H9 (cell line): ENCODE measurements around the gene FRMD1. TPM values are rescaled to one million over a fixed set of nuclear protein-coding genes. Genes with fewer than 3 reads are reported as not detected.

Experiments used
- DNase-seq: peaks from one replicate; pipeline ENCODE4 v3.0.0-alpha.2; 2017
- H2AFZ ChIP-seq: one replicate; pipeline ENCODE4 v1.6.1; 2013; ENCODE audit warnings: mild to moderate bottlenecking, low read length, control low read depth, moderate library complexity
- H2AK5ac ChIP-seq: 2 replicates; pipeline ENCODE4 v1.6.1; 2013; ENCODE audit warnings: low read length, control low read depth, mixed read lengths; ENCODE audit not compliant: insufficient read length
- H2BK120ac ChIP-seq: one replicate; pipeline ENCODE4 v1.6.1; 2013; ENCODE audit warnings: low read depth, mild to moderate bottlenecking, low read length, control low read depth, inconsistent platforms; ENCODE audit not compliant: poor library complexity, severe bottlenecking
- H2BK12ac ChIP-seq: 2 replicates; pipeline ENCODE4 v1.6.1; 2013; ENCODE audit warnings: low read length, control low read depth, mixed read lengths, low read depth; ENCODE audit not compliant: insufficient read length
- H2BK15ac ChIP-seq: 2 replicates; pipeline ENCODE4 v1.6.1; 2013; ENCODE audit warnings: low read depth, low read length, control low read depth
- H2BK20ac ChIP-seq: one replicate; pipeline ENCODE4 v1.6.1; 2013; ENCODE audit warnings: low read depth, mild to moderate bottlenecking, low read length, control low read depth, inconsistent platforms; ENCODE audit not compliant: poor library complexity, severe bottlenecking
- H2BK5ac ChIP-seq: 2 replicates; pipeline ENCODE4 v1.6.1; 2013; ENCODE audit warnings: low read length, control low read depth, mixed read lengths; ENCODE audit not compliant: insufficient read length
- H3K14ac ChIP-seq: 2 replicates; pipeline ENCODE4 v1.6.1; 2013; ENCODE audit warnings: low read length, control low read depth; ENCODE audit not compliant: insufficient read depth
- H3K18ac ChIP-seq: 2 replicates; pipeline ENCODE4 v1.6.1; 2013; ENCODE audit warnings: low read depth, mild to moderate bottlenecking, mixed read lengths, low read length, control low read depth; ENCODE audit not compliant: insufficient read length
- H3K23ac ChIP-seq: 2 replicates; pipeline ENCODE4 v1.6.1; 2013; ENCODE audit warnings: low read length, control low read depth, mixed read lengths, low read depth; ENCODE audit not compliant: insufficient read length
- H3K23me2 ChIP-seq: 2 replicates; pipeline ENCODE4 v1.6.1; 2013; ENCODE audit warnings: low read depth, mild to moderate bottlenecking, mixed read lengths, low read length, control low read depth; ENCODE audit not compliant: insufficient read length, poor library complexity, severe bottlenecking
- H3K27ac ChIP-seq: 2 replicates; pipeline ENCODE4 v1.5.1; 2013; ENCODE audit warnings: low read length, control low read depth, mixed read lengths, low read depth; ENCODE audit not compliant: insufficient read length
- H3K27me3 ChIP-seq: 2 replicates; pipeline ENCODE4 v1.6.1; 2013; ENCODE audit warnings: low read length, control low read depth, inconsistent platforms; ENCODE audit not compliant: insufficient read depth
- H3K4ac ChIP-seq: 2 replicates; pipeline ENCODE4 v1.6.1; 2013; ENCODE audit warnings: low read depth, mild to moderate bottlenecking, control low read depth, inconsistent platforms, low read length, moderate library complexity
- H3K4me1 ChIP-seq: 2 replicates; pipeline ENCODE4 v1.6.1; 2013; ENCODE audit warnings: low read length, control low read depth, inconsistent platforms; ENCODE audit not compliant: insufficient read depth
- H3K4me2 ChIP-seq: 2 replicates; pipeline ENCODE4 v1.6.1; 2013; ENCODE audit warnings: low read length, control low read depth, mixed read lengths; ENCODE audit not compliant: insufficient read length, insufficient read depth
- H3K56ac ChIP-seq: 2 replicates; pipeline ENCODE4 v1.6.1; 2013; ENCODE audit warnings: low read depth, mild to moderate bottlenecking, mixed read lengths, low read length, control low read depth; ENCODE audit not compliant: insufficient read length
- H3K79me1 ChIP-seq: 2 replicates; pipeline ENCODE4 v1.6.1; 2013; ENCODE audit warnings: low read depth, mild to moderate bottlenecking, moderate library complexity, low read length, control low read depth, inconsistent platforms; ENCODE audit not compliant: insufficient read depth, poor library complexity, severe bottlenecking
- H3K79me2 ChIP-seq: 2 replicates; pipeline ENCODE4 v1.6.1; 2013; ENCODE audit warnings: low read length, control low read depth, inconsistent platforms; ENCODE audit not compliant: insufficient read depth
- H3K9ac ChIP-seq: 2 replicates; pipeline ENCODE4 v1.6.1; 2013; ENCODE audit warnings: low read length, control low read depth, mixed read lengths; ENCODE audit not compliant: insufficient read length; ENCODE audit errors: extremely low read depth
- H3K9me3 ChIP-seq: one replicate; pipeline ENCODE4 v1.6.1; 2013; ENCODE audit warnings: low read depth, low read length, inconsistent platforms; ENCODE audit not compliant: control insufficient read depth
- H3T11ph ChIP-seq: one replicate; pipeline ENCODE4 v1.6.1; 2013; ENCODE audit warnings: mild to moderate bottlenecking, low read length, control low read depth, inconsistent platforms
- H4K20me1 ChIP-seq: one replicate; pipeline ENCODE4 v1.6.1; 2013; ENCODE audit not compliant: control insufficient read depth, insufficient read length, insufficient read depth
- H4K5ac ChIP-seq: 2 replicates; pipeline ENCODE4 v1.6.1; 2013; ENCODE audit warnings: low read depth, mild to moderate bottlenecking, mixed read lengths, low read length, control low read depth; ENCODE audit not compliant: insufficient read length
- H4K8ac ChIP-seq: replicated peaks from 2 replicates; pipeline ENCODE4 v1.6.1; 2013; ENCODE audit warnings: low read length, control low read depth, mixed read lengths, low read depth; ENCODE audit not compliant: insufficient read length
- H4K91ac ChIP-seq: 2 replicates; pipeline ENCODE4 v1.6.1; 2013; ENCODE audit warnings: low read depth, mild to moderate bottlenecking, moderate library complexity, mixed read lengths, low read length, control low read depth; ENCODE audit not compliant: insufficient read length
- H3K27ac Mint-ChIP-seq, 3 experiments: 2 replicates in 2 of 3; 3 replicates in 1 of 3; pipeline ENCODE4 v1.8.0; 2020 to 2021; ENCODE audit warnings: mixed read lengths in 3 of 3, mild to moderate bottlenecking in 1 of 3, moderate library complexity in 1 of 3
- H3K27me3 Mint-ChIP-seq: 2 replicates; pipeline ENCODE4 v1.8.0; 2021; ENCODE audit warnings: low read depth, mild to moderate bottlenecking, moderate library complexity, mixed read lengths
- H3K36me3 Mint-ChIP-seq, 3 experiments: 2 replicates in 2 of 3; 3 replicates in 1 of 3; pipeline ENCODE4 v1.8.0; 2020 to 2021; ENCODE audit warnings: low read depth in 3 of 3, mixed read lengths in 3 of 3; ENCODE audit not compliant: insufficient read depth in 1 of 3
- H3K4me1 Mint-ChIP-seq, 2 experiments: 2 replicates each; pipeline ENCODE4 v1.8.0; 2020; ENCODE audit warnings: mixed read lengths in 2 of 2
- H3K4me3 Mint-ChIP-seq, 2 experiments: 2 replicates in 1 of 2; 3 replicates in 1 of 2; pipeline ENCODE4 v1.8.0; 2020 to 2021; ENCODE audit warnings: mild to moderate bottlenecking in 2 of 2, mixed read lengths in 2 of 2, moderate library complexity in 1 of 2
- H3K9me3 Mint-ChIP-seq, 2 experiments: 2 replicates in 1 of 2; 3 replicates in 1 of 2; pipeline ENCODE4 v1.8.0; 2020; ENCODE audit warnings: mild to moderate bottlenecking in 2 of 2, mixed read lengths in 2 of 2, moderate library complexity in 1 of 2
- CTCF ChIP-seq: fragments of 200-600 bp; sonication (generic); conservative IDR thresholded peaks from 3 replicates; pipeline ENCODE4 v1.8.0; 2021; ENCODE audit warnings: antibody characterized with exemption, mild to moderate bottlenecking
- WGBS: extraction: QIAGEN DNeasy Blood & Tissue Kit; methylation state at CpG from one replicate; pipeline ENCODE4 v1.1.7; 2013; ENCODE audit warnings: missing lambda C conversion rate, low lambda C conversion rate, mixed read lengths; ENCODE audit not compliant: insufficient read length; ENCODE audit errors: extremely low coverage; 5-methylcytosine and 5-hydroxymethylcytosine counted together
- total RNA-seq: library from RNA; stranded (reverse); gene quantifications from 2 replicates; pipeline ENCODE4 v1.2.1, GENCODE V29; 2021

The FRMD1 gene
- total RNA-seq, 1 experiment from 2014 or later: not detected

GRCh38 chr6:168073937-168074730 lies 4.9 kb downstream of the FRMD1 start:
- no peak overlapping the region for H2BK15ac ChIP-seq
- H2BK120ac ChIP-seq: no peak overlapping the region
- no peak overlapping the region for H3K27ac ChIP-seq
- no peak overlapping the region for H4K5ac ChIP-seq
- H2BK12ac ChIP-seq: no peak overlapping the region
- peaks cover 7 to 12% of the 10 kb centered on the region in 2 experiments for H3K4me1 Mint-ChIP-seq
- no CpG with 5 or more reads among the region's 13 CpGs for WGBS
- no peaks in the 10 kb centered on the region for H3K79me2 ChIP-seq
- no peak overlapping the region for H3K56ac ChIP-seq
- no peak overlapping the region for H3K18ac ChIP-seq
- no peak for TF ChIP-seq CTCF
- no peaks in the 10 kb centered on the region for H3K23me2 ChIP-seq
- no peaks in the 10 kb centered on the region for H3K4me1 ChIP-seq
- no peak overlapping the region for H3K4me3 Mint-ChIP-seq
- H3K27me3 Mint-ChIP-seq: peaks cover 3% of the 10 kb centered on the region
- no peaks in the 10 kb centered on the region for H3K36me3 Mint-ChIP-seq
- H3K9me3 Mint-ChIP-seq: no peaks in the 10 kb centered on the region; a peak in 1 of 5 replicates
- no peak overlapping the region for H2AFZ ChIP-seq
- no peak overlapping the region for H3T11ph ChIP-seq
- no peaks in the 10 kb centered on the region for H3K9me3 ChIP-seq
- no peak overlapping the region for H4K91ac ChIP-seq
- no peak overlapping the region for H3K23ac ChIP-seq
- H2BK5ac ChIP-seq: no peak overlapping the region
- no peak overlapping the region for H4K8ac ChIP-seq
- no peaks in the 10 kb centered on the region for H3K27me3 ChIP-seq
- H3K4me2 ChIP-seq: no peak overlapping the region
- no peak overlapping the region for H3K4ac ChIP-seq
- no peak overlapping the region for H3K9ac ChIP-seq
- no peak overlapping the region for H2AK5ac ChIP-seq
- H3K79me1 ChIP-seq: no peaks in the 10 kb centered on the region
- no peak for DNase-seq
- no peaks in the 10 kb centered on the region for H4K20me1 ChIP-seq
- no peak overlapping the region for H2BK20ac ChIP-seq
- H3K27ac Mint-ChIP-seq: no peak overlapping the region
- H3K14ac ChIP-seq: no peak overlapping the region
